Neutrophil (primary cell): ENCODE results near the gene KLF9.

Source experiments
- H3K27ac ChIP-seq: fragments of 200-600 bp; sonication (generic); 2 replicates; pipeline ENCODE4 v1.5.1; 2016; ENCODE audit warnings: mild to moderate bottlenecking, moderate library complexity
- H3K27me3 ChIP-seq: fragments of 200-600 bp; sonication (generic); 2 replicates; pipeline ENCODE4 v1.6.0; 2016; ENCODE audit warnings: mild to moderate bottlenecking
- H3K36me3 ChIP-seq: fragments of 200-600 bp; sonication (generic); 2 replicates; pipeline ENCODE4 v1.5.1; 2017
- H3K4me1 ChIP-seq, 2 experiments: fragments of 200-600 bp in 1 of 2; sonication (generic) in 1 of 2; 1 replicate in 1 of 2; 2 replicates in 1 of 2; pipeline versions ENCODE4 v1.5.1 to v1.6.1; 2013 to 2016; ENCODE audit warnings: low read depth in 1 of 2, low read length in 1 of 2, mild to moderate bottlenecking in 1 of 2, moderate library complexity in 1 of 2; ENCODE audit not compliant: control insufficient read depth in 1 of 2, insufficient read depth in 1 of 2
- H3K4me3 ChIP-seq, 2 experiments: fragments of 200-600 bp in 1 of 2; sonication (generic) in 1 of 2; 1 replicate in 1 of 2; 2 replicates in 1 of 2; pipeline ENCODE4 v1.5.1; 2013 to 2016; ENCODE audit warnings: low read depth in 1 of 2, low read length in 1 of 2, mild to moderate bottlenecking in 1 of 2, moderate library complexity in 1 of 2
- H3K9me3 ChIP-seq: fragments of 200-600 bp; sonication (generic); 2 replicates; pipeline ENCODE4 v1.5.1; 2016
- TF ChIP-seq, protein P1 (sequence below): fragments of 200-600 bp; sonication (generic); IDR thresholded peaks from 2 replicates; pipeline ENCODE4 v1.5.1; 2016; ENCODE audit warnings: antibody characterized with exemption

KLF9 gene

DNA sequence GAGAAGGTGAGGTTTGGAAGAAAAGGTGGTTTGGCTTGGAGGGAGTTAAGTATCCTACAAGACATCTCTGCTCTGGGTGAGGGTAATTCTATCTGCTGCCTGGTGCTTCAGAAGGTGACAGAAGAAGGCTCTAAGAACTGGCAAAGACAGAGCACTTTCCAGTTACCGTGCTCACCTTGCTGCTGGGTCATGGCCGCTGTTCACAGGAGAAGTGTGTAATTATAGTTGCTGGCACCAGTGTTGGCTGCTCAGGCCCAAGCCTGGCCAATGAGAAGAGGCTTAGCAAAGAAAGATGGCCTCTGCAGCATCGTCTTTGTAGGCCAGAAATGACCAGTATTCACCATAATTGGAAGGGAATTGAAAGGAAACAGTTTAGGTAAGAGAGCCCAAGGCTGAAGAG, 37.9 kb upstream of the KLF9 start:
- Histone ChIP-seq H3K4me3 (no peak overlapping the region), H3K9me3 (no peaks in the 10 kb centered on the region), H3K36me3 (no peaks in the 10 kb centered on the region), H3K4me1 (no peaks in the 10 kb centered on the region), H3K27ac (no peak overlapping the region), H3K27me3 (no peaks in the 10 kb centered on the region)
- TF ChIP-seq, protein P1, sequence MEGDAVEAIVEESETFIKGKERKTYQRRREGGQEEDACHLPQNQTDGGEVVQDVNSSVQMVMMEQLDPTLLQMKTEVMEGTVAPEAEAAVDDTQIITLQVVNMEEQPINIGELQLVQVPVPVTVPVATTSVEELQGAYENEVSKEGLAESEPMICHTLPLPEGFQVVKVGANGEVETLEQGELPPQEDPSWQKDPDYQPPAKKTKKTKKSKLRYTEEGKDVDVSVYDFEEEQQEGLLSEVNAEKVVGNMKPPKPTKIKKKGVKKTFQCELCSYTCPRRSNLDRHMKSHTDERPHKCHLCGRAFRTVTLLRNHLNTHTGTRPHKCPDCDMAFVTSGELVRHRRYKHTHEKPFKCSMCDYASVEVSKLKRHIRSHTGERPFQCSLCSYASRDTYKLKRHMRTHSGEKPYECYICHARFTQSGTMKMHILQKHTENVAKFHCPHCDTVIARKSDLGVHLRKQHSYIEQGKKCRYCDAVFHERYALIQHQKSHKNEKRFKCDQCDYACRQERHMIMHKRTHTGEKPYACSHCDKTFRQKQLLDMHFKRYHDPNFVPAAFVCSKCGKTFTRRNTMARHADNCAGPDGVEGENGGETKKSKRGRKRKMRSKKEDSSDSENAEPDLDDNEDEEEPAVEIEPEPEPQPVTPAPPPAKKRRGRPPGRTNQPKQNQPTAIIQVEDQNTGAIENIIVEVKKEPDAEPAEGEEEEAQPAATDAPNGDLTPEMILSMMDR, result no peak

DNA sequence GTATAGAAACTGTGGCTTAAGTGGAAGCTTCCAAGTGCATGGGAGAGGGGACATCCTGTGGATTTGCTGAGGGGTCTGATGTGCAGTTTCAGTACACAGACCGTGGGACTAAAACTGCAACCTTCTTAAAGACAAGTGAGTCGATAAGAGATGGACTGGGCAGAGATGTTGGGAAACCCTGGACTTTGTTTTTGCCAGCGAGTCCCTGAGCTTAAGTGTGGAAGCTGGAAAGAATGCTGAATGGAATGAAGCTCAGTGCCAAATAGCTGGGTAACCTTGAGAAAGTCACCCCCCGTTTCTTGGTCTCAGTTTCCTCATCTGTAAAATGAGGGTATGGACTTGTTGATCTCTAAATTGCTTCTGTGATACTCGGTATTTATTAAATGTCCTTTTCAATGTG, 37.3 kb upstream of the KLF9 start:
- no peaks in the 10 kb centered on the region for H3K4me1 ChIP-seq
- TF ChIP-seq, protein P1, result no peak
- H3K27ac ChIP-seq, result no peak overlapping the region
- no peak overlapping the region for H3K4me3 ChIP-seq
- no peaks in the 10 kb centered on the region for H3K36me3 ChIP-seq
- no peaks in the 10 kb centered on the region for H3K9me3 ChIP-seq
- H3K27me3 ChIP-seq, result no peaks in the 10 kb centered on the region

DNA sequence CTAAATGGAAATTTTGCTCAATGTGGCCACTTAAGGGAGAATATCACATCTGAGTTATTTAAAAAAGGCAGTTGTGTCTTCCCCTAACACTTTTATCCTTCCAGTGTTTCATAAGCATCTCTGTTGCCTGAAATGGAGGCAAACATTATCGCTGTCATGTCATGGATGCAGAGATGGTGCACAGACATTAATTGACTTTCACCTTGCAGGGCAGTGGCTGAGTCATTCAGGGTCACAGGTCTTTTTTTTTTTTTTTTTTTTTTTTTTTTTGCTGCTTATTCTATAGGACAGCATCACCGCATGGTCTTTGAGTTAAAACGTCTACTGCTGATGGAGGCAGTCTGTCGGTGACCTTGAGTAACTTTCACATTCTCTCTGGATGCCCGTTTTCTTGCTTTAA, 36.3 kb upstream of the KLF9 start:
- no peak overlapping the region for H3K27ac ChIP-seq
- no peaks in the 10 kb centered on the region for H3K4me1 ChIP-seq
- no peaks in the 10 kb centered on the region for H3K9me3 ChIP-seq
- TF ChIP-seq, protein P1, result no peak
- no peaks in the 10 kb centered on the region for H3K27me3 ChIP-seq
- H3K4me3 ChIP-seq, result no peak overlapping the region
- H3K36me3 ChIP-seq, result no peaks in the 10 kb centered on the region

DNA sequence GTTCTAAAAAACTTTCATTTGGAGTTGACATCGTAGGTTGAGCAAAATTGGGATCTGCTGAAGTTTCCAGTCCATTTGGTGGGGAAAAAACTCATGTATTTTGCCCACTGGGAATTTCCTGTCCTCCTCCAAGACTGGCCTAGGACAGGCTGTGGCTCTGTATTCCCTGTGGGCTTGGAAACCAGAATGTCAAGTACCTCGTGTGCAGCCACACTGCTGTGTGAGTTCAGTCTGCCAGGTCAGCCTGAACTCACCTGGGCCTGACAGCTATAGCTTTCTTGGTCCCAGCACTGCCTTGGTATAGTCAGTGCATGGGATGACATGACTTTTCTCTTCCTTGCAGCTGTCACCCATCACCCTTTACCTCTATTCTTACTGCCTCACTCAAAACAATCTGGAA, 35.0 kb upstream of the KLF9 start:
- Histone ChIP-seq H3K4me1 (no peaks in the 10 kb centered on the region), H3K27me3 (no peaks in the 10 kb centered on the region), H3K4me3 (no peak overlapping the region), H3K9me3 (no peaks in the 10 kb centered on the region), H3K27ac (no peak overlapping the region), H3K36me3 (no peaks in the 10 kb centered on the region)
- TF ChIP-seq, protein P1, result no peak

DNA sequence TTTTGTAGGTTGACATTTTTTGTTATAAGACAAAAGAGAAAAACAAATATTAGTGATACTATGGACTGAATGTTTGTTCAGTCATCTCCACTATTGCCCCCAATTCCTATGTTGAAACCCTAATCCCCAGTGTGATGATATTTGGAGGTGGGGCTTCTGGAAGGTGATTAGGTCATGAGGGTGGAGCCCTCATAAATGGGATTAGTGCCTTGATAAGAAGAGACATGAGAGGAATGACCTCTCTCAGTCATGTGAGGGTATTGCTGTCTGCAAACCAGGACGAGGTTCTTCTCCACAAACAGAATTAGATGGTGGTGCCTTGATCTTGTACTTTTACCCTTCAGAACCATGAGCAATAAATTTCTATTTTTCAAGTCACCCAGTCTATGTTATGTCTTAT, 34.5 kb upstream of the KLF9 start:
- Histone ChIP-seq H3K36me3 (no peaks in the 10 kb centered on the region), H3K27ac (no peak overlapping the region), H3K4me3 (no peak overlapping the region), H3K9me3 (no peaks in the 10 kb centered on the region), H3K4me1 (no peaks in the 10 kb centered on the region), H3K27me3 (no peaks in the 10 kb centered on the region)
- TF ChIP-seq, protein P1, result no peak

DNA sequence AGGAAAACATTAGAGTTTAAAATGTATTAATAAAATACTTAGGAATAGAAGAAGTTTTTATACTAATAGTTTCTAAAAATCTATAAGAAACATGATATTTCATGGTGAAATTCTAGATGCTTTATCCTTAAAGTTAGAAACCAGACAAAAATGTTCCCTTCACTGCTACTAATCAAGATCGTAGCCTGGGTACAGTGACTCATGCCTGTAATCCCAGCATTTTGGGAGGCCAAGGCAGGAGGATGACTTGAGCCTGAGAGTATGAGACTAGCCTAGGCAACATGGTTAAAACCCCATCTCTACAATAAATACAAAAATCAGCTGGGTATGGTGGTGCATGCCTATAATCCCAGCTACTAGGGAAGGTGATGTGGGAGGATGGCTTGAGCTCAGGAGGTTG, 30.4 kb upstream of the KLF9 start:
- no peaks in the 10 kb centered on the region for H3K9me3 ChIP-seq
- no peaks in the 10 kb centered on the region for H3K4me1 ChIP-seq
- H3K27me3 ChIP-seq, result no peaks in the 10 kb centered on the region
- H3K27ac ChIP-seq, result no peak overlapping the region
- TF ChIP-seq, protein P1, result no peak
- H3K36me3 ChIP-seq, result no peaks in the 10 kb centered on the region
- H3K4me3 ChIP-seq, result no peak overlapping the region
